Brain microvascular endothelial cell (primary cell): ENCODE results near the gene IWS1.

Source experiments
- DNase-seq: peaks from one replicate; pipeline ENCODE4 v3.0.0-alpha.2; 2020
- H3K27ac ChIP-seq: fragments of 250-450 bp; sonication (Bioruptor Pico); 2 replicates; pipeline ENCODE4 v1.5.1; 2020; ENCODE audit warnings: mild to moderate bottlenecking, moderate library complexity
- H3K27me3 ChIP-seq: fragments of 250-450 bp; sonication (Bioruptor Pico); replicated peaks from 2 replicates; pipeline ENCODE4 v1.5.1; 2020; ENCODE audit warnings: mild to moderate bottlenecking
- H3K36me3 ChIP-seq: fragments of 250-450 bp; sonication (Bioruptor Pico); replicated peaks from 2 replicates; pipeline ENCODE4 v1.5.1; 2020; ENCODE audit warnings: mild to moderate bottlenecking
- H3K4me3 ChIP-seq: 2 replicates; pipeline ENCODE4 v1.5.1; 2011; ENCODE audit warnings: low read depth, mild to moderate bottlenecking, control low read depth, low read length, moderate library complexity
- in situ Hi-C: cut with HindIII; loops from 2 replicates; pipeline ENCODE4 v1.10.0; 2017; ENCODE audit warnings: low sequenced_read_pairs, low pct_ligation_motif_present
- TF ChIP-seq, protein P1 (sequence below): IDR thresholded peaks from 2 replicates; pipeline ENCODE4 v1.5.1; 2011; ENCODE audit warnings: low read depth, mild to moderate bottlenecking, moderate library complexity, low read length, control low read depth, inconsistent platforms; ENCODE audit errors: missing control alignments

The IWS1 gene

DNA sequence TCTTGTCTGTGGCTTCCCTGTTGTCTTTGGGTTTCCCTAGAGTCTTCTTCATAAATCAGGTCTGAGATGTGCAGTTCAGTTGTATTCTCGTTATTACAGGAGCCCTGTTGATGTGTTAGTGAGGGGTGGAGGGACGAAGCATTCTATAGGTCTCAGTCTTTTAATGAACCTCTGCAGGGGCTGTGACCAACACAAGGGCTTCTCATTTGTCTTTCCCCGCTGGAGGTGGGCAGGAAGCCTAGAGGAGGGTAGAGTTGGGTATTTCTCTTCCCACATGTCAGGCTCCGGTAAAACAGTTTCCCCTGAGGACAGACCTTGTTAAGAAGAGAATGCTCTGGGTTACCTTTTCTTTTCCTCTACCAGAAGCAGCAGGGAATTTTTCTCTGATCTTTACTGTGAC, 76.9 kb downstream of the IWS1 start:
- H3K27ac ChIP-seq = no peak overlapping the region
- no peaks in the 10 kb centered on the region for H3K36me3 ChIP-seq
- in situ Hi-C loops = no loop called here
- no peak overlapping the region for H3K4me3 ChIP-seq
- no peak for DNase-seq
- H3K27me3 ChIP-seq = no peaks in the 10 kb centered on the region
- TF ChIP-seq, protein P1, sequence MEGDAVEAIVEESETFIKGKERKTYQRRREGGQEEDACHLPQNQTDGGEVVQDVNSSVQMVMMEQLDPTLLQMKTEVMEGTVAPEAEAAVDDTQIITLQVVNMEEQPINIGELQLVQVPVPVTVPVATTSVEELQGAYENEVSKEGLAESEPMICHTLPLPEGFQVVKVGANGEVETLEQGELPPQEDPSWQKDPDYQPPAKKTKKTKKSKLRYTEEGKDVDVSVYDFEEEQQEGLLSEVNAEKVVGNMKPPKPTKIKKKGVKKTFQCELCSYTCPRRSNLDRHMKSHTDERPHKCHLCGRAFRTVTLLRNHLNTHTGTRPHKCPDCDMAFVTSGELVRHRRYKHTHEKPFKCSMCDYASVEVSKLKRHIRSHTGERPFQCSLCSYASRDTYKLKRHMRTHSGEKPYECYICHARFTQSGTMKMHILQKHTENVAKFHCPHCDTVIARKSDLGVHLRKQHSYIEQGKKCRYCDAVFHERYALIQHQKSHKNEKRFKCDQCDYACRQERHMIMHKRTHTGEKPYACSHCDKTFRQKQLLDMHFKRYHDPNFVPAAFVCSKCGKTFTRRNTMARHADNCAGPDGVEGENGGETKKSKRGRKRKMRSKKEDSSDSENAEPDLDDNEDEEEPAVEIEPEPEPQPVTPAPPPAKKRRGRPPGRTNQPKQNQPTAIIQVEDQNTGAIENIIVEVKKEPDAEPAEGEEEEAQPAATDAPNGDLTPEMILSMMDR = no peak

DNA sequence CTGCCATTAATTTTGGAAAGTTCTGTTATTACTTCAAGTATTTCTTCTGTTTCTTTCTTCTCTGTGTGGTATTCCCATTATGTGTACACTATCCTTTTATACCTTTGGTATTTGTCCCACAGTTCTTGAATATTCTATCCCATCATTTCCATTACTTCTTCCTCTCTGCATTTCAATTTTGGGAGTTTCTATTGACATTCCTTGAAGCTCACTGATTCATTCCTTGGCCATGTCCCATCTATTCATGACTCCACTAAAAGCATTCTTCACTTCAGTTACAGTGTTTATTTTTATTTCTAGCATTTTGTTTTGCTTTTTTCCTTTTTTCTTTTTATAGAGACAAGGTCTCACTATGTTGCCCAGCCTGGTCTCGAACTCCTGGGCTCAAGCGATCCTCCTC, 77.8 kb downstream of the IWS1 start:
- no peaks in the 10 kb centered on the region for H3K27me3 ChIP-seq
- in situ Hi-C loops = no loop called here
- H3K4me3 ChIP-seq = no peak overlapping the region
- no peak overlapping the region for H3K27ac ChIP-seq
- H3K36me3 ChIP-seq = no peaks in the 10 kb centered on the region
- DNase-seq = no peak
- TF ChIP-seq, protein P1 = no peak

DNA sequence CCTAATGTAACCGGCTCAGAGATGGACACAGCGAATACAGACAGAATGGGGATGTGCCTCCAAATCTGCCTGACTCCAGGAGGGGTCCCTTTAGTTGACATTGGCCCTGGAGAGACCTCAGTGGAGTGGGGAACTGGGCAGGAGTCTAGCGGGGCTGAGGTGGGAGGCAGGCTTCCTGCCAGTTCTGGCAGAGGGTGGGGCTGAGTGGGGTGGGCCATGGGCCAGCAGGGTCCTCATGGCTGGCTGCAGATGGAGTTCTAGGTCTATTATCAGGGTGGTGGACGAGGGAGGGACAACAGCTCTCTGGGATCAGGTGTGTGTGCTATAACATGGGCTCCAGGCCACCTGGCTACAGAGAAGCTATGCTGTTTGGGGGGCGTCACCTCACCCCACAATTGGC, 86.9 kb downstream of the IWS1 start:
- TF ChIP-seq, protein P1 = no peak
- H3K27me3 ChIP-seq = no peaks in the 10 kb centered on the region
- no peaks in the 10 kb centered on the region for H3K36me3 ChIP-seq
- H3K4me3 ChIP-seq = no peak overlapping the region
- in situ Hi-C loops = no loop called here
- no peak for DNase-seq
- no peak overlapping the region for H3K27ac ChIP-seq

GRCh38 chr2:127437781-127438726, 88.2 kb downstream of the IWS1 start:
- DNase-seq = no peak
- in situ Hi-C loops = no loop called here
- TF ChIP-seq, protein P1 = no peak
- H3K4me3 ChIP-seq = no peak overlapping the region
- H3K36me3 ChIP-seq = no peaks in the 10 kb centered on the region
- H3K27ac ChIP-seq = no peak overlapping the region
- no peaks in the 10 kb centered on the region for H3K27me3 ChIP-seq

- no peak overlapping the region for H3K27ac ChIP-seq
- no peaks in the 10 kb centered on the region for H3K36me3 ChIP-seq
- TF ChIP-seq, protein P1 = no peak
- H3K4me3 ChIP-seq = no peak overlapping the region
- H3K27me3 ChIP-seq = no peaks in the 10 kb centered on the region
- no peak for DNase-seq
- in situ Hi-C loops = no loop called here
Measured at GRCh38 chr2:127437056-127437455, 89.2 kb downstream of the IWS1 start.
